Fibroblast of pulmonary artery (primary cell): Measurements from ENCODE around the gene SOX1.

ENCODE experiments used
- DNase-seq: peaks from one replicate; pipeline ENCODE4 v3.0.0-alpha.2; 2010; ENCODE audit warnings: low read depth
- H3K4me3 ChIP-seq: replicated peaks from 2 replicates; pipeline ENCODE4 v1.5.1; 2011; ENCODE audit warnings: low read depth, mild to moderate bottlenecking, control low read depth, low read length, moderate library complexity
- CTCF ChIP-seq: IDR thresholded peaks from 2 replicates; pipeline ENCODE4 v1.5.1; 2011; ENCODE audit warnings: mild to moderate bottlenecking, control low read depth, low read length, inconsistent platforms; ENCODE audit errors: missing control alignments

SOX1 gene

GRCh38 chr13:112117258-112117954, 50.5 kb downstream of the SOX1 start:
- no peak for DNase-seq
- no peak for TF ChIP-seq CTCF
- H3K4me3 ChIP-seq, result no peak overlapping the region

- no peak for TF ChIP-seq CTCF
- H3K4me3 ChIP-seq, result no peak overlapping the region
- no peak for DNase-seq
These were observed 51.0 kb downstream of the SOX1 start for GRCh38 chr13:112117955-112118302.

DNA sequence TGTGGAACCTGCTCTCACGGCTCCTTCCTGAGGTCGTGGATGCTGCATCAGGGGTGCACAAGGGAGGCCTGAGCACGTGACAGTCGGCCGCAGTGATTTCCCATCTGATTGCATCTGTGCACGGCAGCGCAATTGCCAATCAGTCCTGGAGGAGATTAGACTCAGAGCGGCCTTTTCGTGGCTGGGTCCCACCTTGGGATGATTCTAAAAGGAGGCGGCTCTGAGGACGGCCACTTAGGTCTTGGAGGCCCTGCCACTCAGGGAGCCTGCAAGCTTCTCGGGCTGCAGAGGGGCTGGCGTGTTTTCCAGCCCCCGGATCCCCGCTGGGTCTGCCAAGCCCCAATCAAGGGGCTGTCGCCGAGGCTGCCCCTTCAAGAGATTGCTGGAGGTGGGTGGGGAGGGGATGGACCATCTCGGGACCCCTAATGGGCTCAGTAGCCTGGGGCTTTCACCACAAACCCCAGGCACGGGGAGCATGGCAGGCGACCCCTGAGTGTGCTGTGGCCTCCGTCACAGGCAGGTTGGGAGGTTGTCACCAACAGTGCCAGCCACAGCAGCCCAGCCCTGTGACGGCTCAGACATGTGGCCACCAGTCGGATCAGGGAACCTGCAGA, 51.6 kb downstream of the SOX1 start:
- TF ChIP-seq CTCF, result no peak
- no peak for DNase-seq
- H3K4me3 ChIP-seq, result no peak overlapping the region

DNA sequence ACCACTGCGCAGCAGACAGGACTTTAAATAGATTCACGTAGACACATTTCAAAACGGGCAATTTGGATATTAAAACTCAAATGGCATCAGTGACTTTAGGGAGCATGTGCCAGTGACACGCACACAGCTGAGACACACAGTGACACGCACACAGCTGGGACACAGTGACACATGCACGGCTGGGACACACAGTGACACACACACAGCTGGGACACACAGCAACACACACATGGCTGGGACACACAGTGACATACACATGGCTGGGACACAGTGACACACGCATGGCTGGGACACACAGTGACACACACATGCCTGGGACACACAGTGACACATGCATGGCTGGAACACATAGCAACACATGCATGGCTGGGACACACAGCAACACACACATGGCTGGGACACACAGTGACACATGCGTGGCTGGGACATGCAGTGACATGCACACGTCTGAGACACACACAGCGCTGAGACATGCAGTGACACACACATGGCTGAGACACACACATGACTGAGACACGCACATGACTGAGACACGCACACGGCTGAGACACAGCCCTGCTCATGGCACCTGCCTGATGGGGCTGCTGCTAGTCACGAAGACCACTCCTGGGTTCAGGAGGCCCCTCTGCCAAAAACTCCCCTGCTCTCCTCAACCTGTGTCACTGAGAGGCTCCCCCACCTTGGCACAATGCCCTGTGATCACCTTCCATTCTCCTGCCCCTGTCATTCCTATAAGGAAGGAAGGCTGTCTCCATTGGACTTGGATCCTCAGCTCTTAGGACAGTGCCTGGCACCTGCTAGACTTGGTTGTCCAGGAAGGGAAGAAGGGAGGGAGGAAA, 52.5 kb downstream of the SOX1 start:
- no peak for DNase-seq

GRCh38 chr13:112120031-112120373, 53.1 kb downstream of the SOX1 start:
- DNase-seq, result no peak
- TF ChIP-seq CTCF, result no peak
- H3K4me3 ChIP-seq, result no peak overlapping the region

More for the DNA sequence above, 52.5 kb downstream of the SOX1 start:
- no peak overlapping the region for H3K4me3 ChIP-seq
- TF ChIP-seq CTCF, result no peak
